Measurements from ENCODE around the gene CDK5R1.

- no peak for TF ChIP-seq POLR2A (IDR thresholded peaks at IDR 0.05)
- TF ChIP-seq CTCF (IDR thresholded peaks at IDR 0.05) = no peak
Measured at GRCh38 chr17:32498391-32498790, 11.6 kb downstream of the CDK5R1 start.
